ENCODE results near the gene AANAT.
"Not testable (repeated sequence)": the region's sequence is repeated elsewhere in the genome, so short reads cannot be mapped to it uniquely, and the experiment has no call there.

DNA sequence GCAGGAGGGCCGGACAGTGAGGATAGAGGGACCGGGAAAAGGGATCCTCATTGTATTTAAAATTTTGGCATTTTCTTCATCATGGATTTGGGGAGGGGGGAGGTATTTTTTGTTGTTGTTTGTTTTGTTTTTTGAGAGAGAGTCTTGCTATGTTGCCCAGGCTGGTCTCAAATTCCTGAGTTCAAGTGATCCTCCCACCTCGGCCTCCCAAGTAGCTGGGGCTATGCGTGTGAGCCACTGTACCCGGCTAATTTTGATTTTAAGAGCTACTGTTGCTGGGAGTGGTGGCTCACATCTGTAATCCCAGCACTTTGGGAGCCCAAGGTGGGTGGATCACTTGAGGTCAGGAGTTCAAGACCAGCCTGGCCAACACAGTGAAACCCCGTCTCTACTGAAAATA lies 47.0 kb downstream of the AANAT start:
- TF ChIP-seq POLR2A (IDR thresholded peaks at IDR 0.05) = not testable (repeated sequence)
- TF ChIP-seq, protein P1, sequence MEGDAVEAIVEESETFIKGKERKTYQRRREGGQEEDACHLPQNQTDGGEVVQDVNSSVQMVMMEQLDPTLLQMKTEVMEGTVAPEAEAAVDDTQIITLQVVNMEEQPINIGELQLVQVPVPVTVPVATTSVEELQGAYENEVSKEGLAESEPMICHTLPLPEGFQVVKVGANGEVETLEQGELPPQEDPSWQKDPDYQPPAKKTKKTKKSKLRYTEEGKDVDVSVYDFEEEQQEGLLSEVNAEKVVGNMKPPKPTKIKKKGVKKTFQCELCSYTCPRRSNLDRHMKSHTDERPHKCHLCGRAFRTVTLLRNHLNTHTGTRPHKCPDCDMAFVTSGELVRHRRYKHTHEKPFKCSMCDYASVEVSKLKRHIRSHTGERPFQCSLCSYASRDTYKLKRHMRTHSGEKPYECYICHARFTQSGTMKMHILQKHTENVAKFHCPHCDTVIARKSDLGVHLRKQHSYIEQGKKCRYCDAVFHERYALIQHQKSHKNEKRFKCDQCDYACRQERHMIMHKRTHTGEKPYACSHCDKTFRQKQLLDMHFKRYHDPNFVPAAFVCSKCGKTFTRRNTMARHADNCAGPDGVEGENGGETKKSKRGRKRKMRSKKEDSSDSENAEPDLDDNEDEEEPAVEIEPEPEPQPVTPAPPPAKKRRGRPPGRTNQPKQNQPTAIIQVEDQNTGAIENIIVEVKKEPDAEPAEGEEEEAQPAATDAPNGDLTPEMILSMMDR (IDR thresholded peaks at IDR 0.05) = not testable (repeated sequence)
